Liver (tissue), 3 donors: ENCODE measurements around the gene MAP2K6.

Source experiments
- EGR1 ChIP-seq, 2 donors: IDR thresholded peaks; 2 replicates each; pipeline ENCODE4 v1.6.1; 2016 to 2018; ENCODE audit warnings: antibody characterized with exemption in 2 of 2, low read depth in 2 of 2
- RAD21 ChIP-seq, 2 donors: IDR thresholded peaks; 2 replicates each; pipeline ENCODE4 v1.6.1; 2016; ENCODE audit warnings: antibody characterized with exemption in 2 of 2, mild to moderate bottlenecking in 2 of 2
- TAF1 ChIP-seq: conservative IDR thresholded peaks from 2 replicates; pipeline ENCODE4 v1.6.1; 2016; ENCODE audit warnings: antibody characterized with exemption, mild to moderate bottlenecking
- YY1 ChIP-seq: IDR thresholded peaks from 2 replicates; pipeline ENCODE4 v1.6.1; 2016; ENCODE audit warnings: antibody characterized with exemption, mild to moderate bottlenecking
- TF ChIP-seq, protein P1 (sequence below): fragments of 150-350 bp; IDR thresholded peaks from 2 replicates; pipeline ENCODE4 v1.5.1; 2017; ENCODE audit warnings: improper control_type of control experiment, low read depth, low read length; ENCODE audit not compliant: missing input control
- TF ChIP-seq, protein P2 (sequence below): IDR thresholded peaks from 2 replicates; pipeline ENCODE4 v1.6.1; 2016; ENCODE audit warnings: antibody characterized with exemption, mild to moderate bottlenecking
- donor health status: healthy.
- donor health status: healthy.

DNA sequence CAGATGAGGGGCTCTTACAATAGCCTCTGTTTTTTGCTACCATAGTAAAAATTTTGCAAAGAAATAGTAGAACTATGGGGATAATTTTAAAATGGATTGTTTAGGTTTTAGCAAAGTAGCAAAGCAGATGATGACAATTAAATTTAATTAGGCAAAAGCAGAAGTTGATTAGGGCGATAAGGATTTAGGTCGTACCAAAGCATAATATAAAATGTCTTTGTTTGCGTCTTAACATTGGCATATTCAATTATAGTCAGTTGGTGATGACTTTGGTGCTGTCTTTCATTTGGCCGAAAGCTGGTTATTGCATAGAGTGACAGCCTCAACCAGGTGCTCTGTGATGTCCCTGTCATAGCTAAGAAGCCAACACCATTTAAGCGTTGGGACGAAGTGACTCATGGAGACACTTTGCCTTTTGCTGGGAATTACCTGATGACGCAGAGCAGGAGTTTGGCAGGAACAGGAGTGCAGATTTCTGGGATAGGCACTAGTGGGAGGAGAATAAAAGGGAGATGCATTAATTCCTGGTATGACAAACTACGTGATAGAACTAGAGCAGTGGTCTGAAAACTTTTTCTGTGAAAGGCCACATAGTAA is 38.3 kb downstream of the MAP2K6 start:
- TF ChIP-seq, protein P1, sequence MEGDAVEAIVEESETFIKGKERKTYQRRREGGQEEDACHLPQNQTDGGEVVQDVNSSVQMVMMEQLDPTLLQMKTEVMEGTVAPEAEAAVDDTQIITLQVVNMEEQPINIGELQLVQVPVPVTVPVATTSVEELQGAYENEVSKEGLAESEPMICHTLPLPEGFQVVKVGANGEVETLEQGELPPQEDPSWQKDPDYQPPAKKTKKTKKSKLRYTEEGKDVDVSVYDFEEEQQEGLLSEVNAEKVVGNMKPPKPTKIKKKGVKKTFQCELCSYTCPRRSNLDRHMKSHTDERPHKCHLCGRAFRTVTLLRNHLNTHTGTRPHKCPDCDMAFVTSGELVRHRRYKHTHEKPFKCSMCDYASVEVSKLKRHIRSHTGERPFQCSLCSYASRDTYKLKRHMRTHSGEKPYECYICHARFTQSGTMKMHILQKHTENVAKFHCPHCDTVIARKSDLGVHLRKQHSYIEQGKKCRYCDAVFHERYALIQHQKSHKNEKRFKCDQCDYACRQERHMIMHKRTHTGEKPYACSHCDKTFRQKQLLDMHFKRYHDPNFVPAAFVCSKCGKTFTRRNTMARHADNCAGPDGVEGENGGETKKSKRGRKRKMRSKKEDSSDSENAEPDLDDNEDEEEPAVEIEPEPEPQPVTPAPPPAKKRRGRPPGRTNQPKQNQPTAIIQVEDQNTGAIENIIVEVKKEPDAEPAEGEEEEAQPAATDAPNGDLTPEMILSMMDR, result no peak
- TF ChIP-seq, protein P2, sequence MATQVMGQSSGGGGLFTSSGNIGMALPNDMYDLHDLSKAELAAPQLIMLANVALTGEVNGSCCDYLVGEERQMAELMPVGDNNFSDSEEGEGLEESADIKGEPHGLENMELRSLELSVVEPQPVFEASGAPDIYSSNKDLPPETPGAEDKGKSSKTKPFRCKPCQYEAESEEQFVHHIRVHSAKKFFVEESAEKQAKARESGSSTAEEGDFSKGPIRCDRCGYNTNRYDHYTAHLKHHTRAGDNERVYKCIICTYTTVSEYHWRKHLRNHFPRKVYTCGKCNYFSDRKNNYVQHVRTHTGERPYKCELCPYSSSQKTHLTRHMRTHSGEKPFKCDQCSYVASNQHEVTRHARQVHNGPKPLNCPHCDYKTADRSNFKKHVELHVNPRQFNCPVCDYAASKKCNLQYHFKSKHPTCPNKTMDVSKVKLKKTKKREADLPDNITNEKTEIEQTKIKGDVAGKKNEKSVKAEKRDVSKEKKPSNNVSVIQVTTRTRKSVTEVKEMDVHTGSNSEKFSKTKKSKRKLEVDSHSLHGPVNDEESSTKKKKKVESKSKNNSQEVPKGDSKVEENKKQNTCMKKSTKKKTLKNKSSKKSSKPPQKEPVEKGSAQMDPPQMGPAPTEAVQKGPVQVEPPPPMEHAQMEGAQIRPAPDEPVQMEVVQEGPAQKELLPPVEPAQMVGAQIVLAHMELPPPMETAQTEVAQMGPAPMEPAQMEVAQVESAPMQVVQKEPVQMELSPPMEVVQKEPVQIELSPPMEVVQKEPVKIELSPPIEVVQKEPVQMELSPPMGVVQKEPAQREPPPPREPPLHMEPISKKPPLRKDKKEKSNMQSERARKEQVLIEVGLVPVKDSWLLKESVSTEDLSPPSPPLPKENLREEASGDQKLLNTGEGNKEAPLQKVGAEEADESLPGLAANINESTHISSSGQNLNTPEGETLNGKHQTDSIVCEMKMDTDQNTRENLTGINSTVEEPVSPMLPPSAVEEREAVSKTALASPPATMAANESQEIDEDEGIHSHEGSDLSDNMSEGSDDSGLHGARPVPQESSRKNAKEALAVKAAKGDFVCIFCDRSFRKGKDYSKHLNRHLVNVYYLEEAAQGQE, result no peak
- TF ChIP-seq RAD21 (IDR thresholded peaks at IDR 0.05), result no peak
- TF ChIP-seq TAF1, result no peak
- no peak for TF ChIP-seq YY1
- TF ChIP-seq EGR1 (IDR thresholded peaks at IDR 0.05; ENCODE audit: low read depth in 2 of 2), result no peak
